Right cardiac atrium (tissue), 5 donors: Measurements from ENCODE around the gene LAMP5. TPM values are rescaled to one million over a fixed set of nuclear protein-coding genes. Genes with fewer than 3 reads are reported as not detected.

Source experiments
- ATAC-seq, 2 donors: fragments of 200-7000 bp; cut with Tn5 transposase; one replicate each; pipeline versions ENCODE4 v1.8.0 to v1.9.1; 2020; ENCODE audit warnings: moderate library complexity in 2 of 2, mild to moderate bottlenecking in 1 of 2
- DNase-seq, 3 donors: peaks; one replicate each; pipeline ENCODE4 v3.0.0-alpha.2; 2020
- H3K27ac ChIP-seq: one replicate; pipeline ENCODE4 v1.5.1; 2013; ENCODE audit warnings: mild to moderate bottlenecking, low read length, control low read depth, moderate library complexity
- H3K27me3 ChIP-seq: one replicate; pipeline ENCODE4 v1.6.1; 2013; ENCODE audit not compliant: control insufficient read depth, insufficient read depth
- H3K4me1 ChIP-seq: one replicate; pipeline ENCODE4 v1.6.1; 2013; ENCODE audit warnings: low read length; ENCODE audit not compliant: control insufficient read depth, insufficient read depth
- H3K4me3 ChIP-seq: one replicate; pipeline ENCODE4 v1.5.1; 2013; ENCODE audit warnings: low read length, control low read depth
- H3K9me3 ChIP-seq: one replicate; pipeline ENCODE4 v1.6.1; 2013; ENCODE audit warnings: low read length; ENCODE audit not compliant: control insufficient read depth
- WGBS: extraction: QIAGEN DNeasy Blood & Tissue Kit; methylation state at CpG from one replicate; pipeline ENCODE4 v1.1.7; 2013; 5-methylcytosine and 5-hydroxymethylcytosine counted together
- intact Hi-C, 4 donors: fragments of 100-400 bp; cut with DNase I; formaldehyde crosslinking; loops; one replicate each; pipeline versions ENCODE4 v1.11.0 to v1.14.0; 2022 to 2023
- long read RNA-seq, 4 donors: library from polyadenylated mRNA; unstranded; transcript quantifications; one replicate each; pipeline ENCODE4 v2.0.0, GENCODE V29; 2020 to 2021
- polyA plus RNA-seq: library from polyadenylated mRNA; stranded (reverse); fragments of 200-250 nt; gene quantifications from one replicate; pipeline ENCODE4 v1.2.3, GENCODE V29; 2013
- total RNA-seq, 4 donors: library from RNA; stranded (reverse); fragmentation: NEBNext Ultra II Directional; extraction: Animal tissue kit (Norgen Biotek cat#: 25700); gene quantifications; one replicate each; pipeline ENCODE4 v1.2.1, GENCODE V29; 2021
- donor health status: healthy with polysubstance abuse.
- donor health status: DM: no; HTN: yes; CAD: no.
- donor health status: DM: no; HTN: no; CAD: no.
- donor health status: DM: no; HTN: yes; CAD: no; lungs with severe emphysema.
- donor health status: DM: yes; HTN: yes; CAD: no.

The LAMP5 gene
- total RNA-seq (not detected), polyA plus RNA-seq (0.07 TPM)
- long read RNA-seq, donor 1: 0 reads
- long read RNA-seq, donor 2, partial matches to known transcripts: 0 of 1 reads
- long read RNA-seq, donor 2, other reads (novel, unspliced or antisense): 1 of 1 reads
- long read RNA-seq, donor 3: 0 reads
- long read RNA-seq, donor 4: 0 reads

GRCh38 chr20:9514461-9515213 lies at the start of gene LAMP5:
Gene LAMP5 (plus strand): TSS chr20:9514590. CDS start chr20:9514853, 263 bp downstream.
- ATAC-seq (peak; percentile 52 to 68), DNase-seq (peak in 2 of 3 donors; percentile 48 to 51)
- Histone ChIP-seq H3K9me3 (no peaks in the 10 kb centered on the region), H3K27ac (no peak within 1 kb of the TSS), H3K4me3 (peak within 1 kb of the TSS; percentile 61), H3K4me1 (peaks cover 4% of the 10 kb centered on the region), H3K27me3 (peaks cover 4% of the 10 kb centered on the region)
- intact Hi-C loops: no loop called here
- 1% methylated on average over 38 of the region's 38 CpGs for WGBS

GRCh38 chr20:9467995-9468394 lies 46.4 kb upstream of the LAMP5 start:
- intact Hi-C loops: no loop called here
- ATAC-seq: no peak
- H3K9me3 ChIP-seq: no peaks in the 10 kb centered on the region
- H3K4me3 ChIP-seq: no peak overlapping the region
- H3K4me1 ChIP-seq: no peaks in the 10 kb centered on the region
- no peak for DNase-seq
- no peaks in the 10 kb centered on the region for H3K27me3 ChIP-seq
- no peak overlapping the region for H3K27ac ChIP-seq
- 46% methylated on average over 3 of the region's 3 CpGs for WGBS

- DNase-seq (no peak), ATAC-seq (no peak)
- intact Hi-C loops: no loop called here
- H3K9me3 ChIP-seq: no peaks in the 10 kb centered on the region
- no peak overlapping the region for H3K27ac ChIP-seq
- no peak overlapping the region for H3K4me3 ChIP-seq
- H3K4me1 ChIP-seq: no peaks in the 10 kb centered on the region
- 95% methylated on average over 2 of the region's 2 CpGs for WGBS
- H3K27me3 ChIP-seq: no peaks in the 10 kb centered on the region
Observed at GRCh38 chr20:9474835-9475415, 39.5 kb upstream of the LAMP5 start.

DNA sequence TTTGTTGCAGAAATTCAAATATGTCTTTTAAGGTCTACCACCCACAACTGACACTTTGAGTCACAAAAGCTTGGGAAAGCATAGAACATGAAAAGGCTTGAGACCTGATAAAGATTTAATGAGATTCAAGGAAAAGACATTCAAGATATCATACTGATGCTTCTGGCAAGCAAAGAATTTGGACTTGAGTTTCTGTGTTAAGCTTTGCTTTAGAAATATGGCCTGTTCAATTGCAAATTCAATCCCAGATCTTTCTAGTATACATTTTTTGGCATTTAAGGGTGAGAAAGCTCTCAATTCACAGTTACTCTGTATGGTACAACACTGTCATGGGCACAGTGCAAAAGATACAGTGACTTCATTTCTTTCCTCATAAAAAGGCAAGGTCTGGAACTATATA lies 38.9 kb upstream of the LAMP5 start:
- no peak overlapping the region for H3K27ac ChIP-seq
- H3K27me3 ChIP-seq: no peaks in the 10 kb centered on the region
- ATAC-seq: no peak
- intact Hi-C loops: no loop called here
- H3K4me1 ChIP-seq: no peaks in the 10 kb centered on the region
- DNase-seq: no peak
- H3K9me3 ChIP-seq: no peaks in the 10 kb centered on the region
- H3K4me3 ChIP-seq: no peak overlapping the region

- WGBS: 93% methylated on average over 4 of the region's 4 CpGs
- Histone ChIP-seq H3K27ac (no peak overlapping the region), H3K27me3 (no peaks in the 10 kb centered on the region), H3K9me3 (no peaks in the 10 kb centered on the region), H3K4me1 (no peaks in the 10 kb centered on the region), H3K4me3 (no peak overlapping the region)
- ATAC-seq (no peak), DNase-seq (no peak)
- intact Hi-C loops: no loop called here
Observed at GRCh38 chr20:9476174-9476573, 38.2 kb upstream of the LAMP5 start.

GRCh38 chr20:9476637-9477036 lies 37.8 kb upstream of the LAMP5 start:
- no peak overlapping the region for H3K4me3 ChIP-seq
- ATAC-seq (no peak), DNase-seq (no peak)
- WGBS: 92% methylated on average over 7 of the region's 7 CpGs
- intact Hi-C loops: no loop called here
- H3K27me3 ChIP-seq: no peaks in the 10 kb centered on the region
- no peaks in the 10 kb centered on the region for H3K4me1 ChIP-seq
- H3K9me3 ChIP-seq: no peaks in the 10 kb centered on the region
- H3K27ac ChIP-seq: no peak overlapping the region

DNA sequence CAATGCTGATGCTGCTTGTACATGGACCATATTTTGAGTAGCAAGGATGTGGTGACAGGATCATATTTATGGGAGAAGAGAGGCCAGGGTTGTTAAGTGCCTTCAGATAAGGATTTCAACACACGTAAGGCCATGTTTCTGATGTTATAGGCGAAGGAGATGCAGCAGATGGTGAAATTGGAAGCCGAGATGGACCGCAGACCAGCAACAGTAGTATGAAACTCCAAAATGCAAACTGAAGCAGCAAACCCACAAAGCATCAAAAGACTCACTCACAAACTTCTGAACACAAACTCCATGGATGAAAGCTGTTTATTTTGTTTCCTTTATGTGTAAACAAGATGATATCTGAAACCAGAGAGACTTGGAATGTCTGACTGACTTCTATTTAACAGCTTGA lies 35.6 kb upstream of the LAMP5 start:
- Histone ChIP-seq H3K4me3 (no peak overlapping the region), H3K27ac (no peak overlapping the region), H3K9me3 (no peaks in the 10 kb centered on the region), H3K27me3 (no peaks in the 10 kb centered on the region), H3K4me1 (no peaks in the 10 kb centered on the region)
- intact Hi-C loops: no loop called here
- DNase-seq (no peak), ATAC-seq (no peak)
- WGBS: 53% methylated on average over 4 of the region's 4 CpGs

DNA sequence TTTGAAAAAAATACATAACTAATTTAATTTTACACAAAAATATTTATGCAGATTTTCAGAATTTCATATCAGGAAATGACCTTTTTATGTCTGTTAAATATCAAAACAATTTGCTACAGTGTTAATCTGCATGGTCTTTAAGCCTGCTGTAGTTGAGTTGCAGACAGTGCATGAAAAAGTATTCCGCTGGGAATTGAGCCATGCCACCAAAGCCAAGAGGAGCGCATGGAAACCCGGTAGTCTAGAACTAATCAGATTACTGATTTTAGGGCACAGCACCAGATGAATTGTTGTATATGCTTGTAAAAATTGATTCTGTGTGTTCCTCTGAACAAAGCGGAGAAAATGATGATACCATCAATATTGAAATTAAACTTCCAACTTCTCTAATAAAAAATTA lies 34.3 kb upstream of the LAMP5 start:
- 87% methylated on average over 4 of the region's 4 CpGs for WGBS
- Histone ChIP-seq H3K4me1 (no peaks in the 10 kb centered on the region), H3K27me3 (no peaks in the 10 kb centered on the region), H3K27ac (no peak overlapping the region), H3K4me3 (no peak overlapping the region), H3K9me3 (no peaks in the 10 kb centered on the region)
- intact Hi-C loops: no loop called here
- DNase-seq: no peak
- ATAC-seq: no peak

- 83% methylated on average over 3 of the region's 3 CpGs for WGBS
- intact Hi-C loops: no loop called here
- ATAC-seq (no peak), DNase-seq (no peak)
- Histone ChIP-seq H3K4me1 (no peaks in the 10 kb centered on the region), H3K9me3 (no peaks in the 10 kb centered on the region), H3K4me3 (no peak overlapping the region), H3K27me3 (no peaks in the 10 kb centered on the region), H3K27ac (no peak overlapping the region)
Observed at GRCh38 chr20:9482180-9482579, 32.2 kb upstream of the LAMP5 start.

DNA sequence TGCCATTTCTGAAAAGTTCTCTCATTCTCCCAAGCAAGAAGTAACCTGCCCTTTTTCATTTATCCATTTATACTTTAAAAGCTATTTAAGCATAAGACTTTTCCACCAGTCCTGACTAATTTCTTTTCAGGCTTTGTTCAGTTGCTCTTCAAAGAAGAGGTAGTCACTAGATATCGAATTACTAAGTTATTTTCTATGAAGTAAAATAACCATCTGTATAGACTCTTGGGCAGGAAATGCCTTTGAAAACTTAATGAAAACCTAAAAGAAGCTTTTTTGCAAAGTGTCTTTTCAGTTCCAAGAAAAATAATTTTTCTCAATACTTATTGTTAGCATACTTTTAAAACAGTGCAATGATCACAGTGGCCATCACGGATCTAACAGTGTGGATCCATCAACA lies 31.3 kb upstream of the LAMP5 start:
- WGBS: 72% methylated on average over 2 of the region's 2 CpGs
- ATAC-seq (no peak), DNase-seq (no peak)
- H3K4me1 ChIP-seq: no peaks in the 10 kb centered on the region
- H3K9me3 ChIP-seq: no peaks in the 10 kb centered on the region
- no peak overlapping the region for H3K27ac ChIP-seq
- intact Hi-C loops: no loop called here
- H3K4me3 ChIP-seq: no peak overlapping the region
- no peaks in the 10 kb centered on the region for H3K27me3 ChIP-seq

GRCh38 chr20:9485614-9486340 lies 28.6 kb upstream of the LAMP5 start:
- Histone ChIP-seq H3K27me3 (no peaks in the 10 kb centered on the region), H3K9me3 (no peaks in the 10 kb centered on the region), H3K27ac (no peak overlapping the region), H3K4me1 (no peaks in the 10 kb centered on the region), H3K4me3 (no peak overlapping the region)
- WGBS: 64% methylated on average over 9 of the region's 9 CpGs
- DNase-seq (no peak), ATAC-seq (no peak)
- intact Hi-C loops: no loop called here
